Hepatocyte (in vitro differentiated cells): ENCODE data around the gene HOXB6.

Source experiments
- CTCF ChIP-seq: fragments of 200-600 bp; sonication (generic); IDR thresholded peaks from 2 replicates; pipeline ENCODE4 v1.5.1; 2016; ENCODE audit warnings: antibody characterized with exemption, mild to moderate bottlenecking; ENCODE audit not compliant: poor library complexity
- EZH2 ChIP-seq: fragments of 200-600 bp; sonication (generic); IDR thresholded peaks from 2 replicates; pipeline ENCODE4 v1.6.1; 2016; ENCODE audit warnings: antibody characterized with exemption, mild to moderate bottlenecking, borderline replicate concordance
- EZH2phosphoT487 ChIP-seq: fragments of 200-600 bp; sonication (generic); IDR thresholded peaks from one replicate; pipeline ENCODE4 v1.6.1; 2018; ENCODE audit warnings: antibody characterized with exemption, mild to moderate bottlenecking, low read depth, moderate library complexity; ENCODE audit not compliant: unreplicated experiment, severe bottlenecking

GRCh38 chr17:48577330-48577945, 27.3 kb downstream of the HOXB6 start:
- TF ChIP-seq EZH2 = peak; percentile 45
- TF ChIP-seq CTCF = no peak
- peak; percentile 28 for TF ChIP-seq EZH2phosphoT487
